Measurements from ENCODE around the gene TSHZ2. TPM values are rescaled to one million over a fixed set of nuclear protein-coding genes. Genes with fewer than 3 reads are reported as not detected.

Gene TSHZ2
- total RNA-seq, 1 experiment from 2014 or later = 0.07 TPM

DNA sequence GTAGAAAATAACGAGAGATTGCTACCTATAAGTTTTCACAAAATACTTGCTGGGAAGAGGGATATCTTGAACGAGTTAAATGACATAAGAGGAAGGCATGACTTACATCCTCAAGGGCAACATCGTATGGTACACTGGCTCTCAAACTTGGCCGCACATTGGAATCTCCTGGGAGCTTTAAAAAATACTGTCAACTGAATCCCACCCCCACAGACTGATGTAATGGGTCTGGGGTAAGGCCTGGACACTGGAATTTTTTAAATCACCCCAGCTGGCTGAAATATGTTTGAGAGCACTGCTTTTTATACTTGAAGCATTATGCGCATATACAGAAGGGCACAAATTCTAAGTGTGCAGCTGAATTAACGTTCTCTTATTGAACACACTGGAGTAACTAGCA lies 8.0 kb upstream of the TSHZ2 start:
- no peak overlapping the region for H3K4me3 ChIP-seq (replicated peaks in 1 of 2; ENCODE audit: low read depth in 1 of 2, low read length in 2 of 2)
- ChIA-PET CTCF (no interaction called here), POLR2A (no interaction called here), RAD21 (ENCODE audit: low non-redundant PET in 1 of 2, low total read pairs in 2 of 2, uncharacterized antibody in 2 of 2, unreplicated experiment in 2 of 2) (no interaction called here)
- BruUV-seq (replicated peaks) = no TSS peak
- DNase-seq (ENCODE audit: low read depth, low spot score) (no peak), ATAC-seq (no peak)
- no peaks in the 10 kb centered on the region for H3K9me2 ChIP-seq (ENCODE audit: insufficient read depth)
- 0 out of 4 replicates have a peak, but pooled peaks cover 0 to 6% of the 10 kb centered on the region in 2 experiments for H3K9me3 ChIP-seq (ENCODE audit: control insufficient read depth in 1 of 2, insufficient read depth in 1 of 2, low read depth in 1 of 2, low read length in 2 of 2)
- H3K27me3 ChIP-seq (ENCODE audit: insufficient read depth, low read length) = no peaks in the 10 kb centered on the region
- TF ChIP-seq ZFX (IDR thresholded peaks at IDR 0.05) (no peak), EZH2 (IDR thresholded peaks at IDR 0.05) (no peak), FOSL1 (IDR thresholded peaks at IDR 0.05; ENCODE audit: low read depth) (no peak), RAD21 (IDR thresholded peaks at IDR 0.05; ENCODE audit: low read depth) (no peak), ZNF274 (IDR thresholded peaks at IDR 0.05; ENCODE audit: low read depth, low read length) (no peak), CEBPB (IDR thresholded peaks at IDR 0.05; ENCODE audit: low read depth) (no peak), SIN3A (IDR thresholded peaks at IDR 0.05; ENCODE audit: low read depth) (no peak), CBX3 (IDR thresholded peaks at IDR 0.05; ENCODE audit: low read depth) (no peak), YY1 (IDR thresholded peaks at IDR 0.05; ENCODE audit: extremely low read depth, insufficient replicate concordance, low read depth, low read length) (no peak), TCF7L2 (IDR thresholded peaks at IDR 0.05; ENCODE audit: borderline replicate concordance, extremely low read depth, insufficient read depth, insufficient read length) (no peak), POLR2AphosphoS5 (IDR thresholded peaks at IDR 0.05; ENCODE audit: low read depth, low read length) (no peak)
- TF ChIP-seq, protein P1, sequence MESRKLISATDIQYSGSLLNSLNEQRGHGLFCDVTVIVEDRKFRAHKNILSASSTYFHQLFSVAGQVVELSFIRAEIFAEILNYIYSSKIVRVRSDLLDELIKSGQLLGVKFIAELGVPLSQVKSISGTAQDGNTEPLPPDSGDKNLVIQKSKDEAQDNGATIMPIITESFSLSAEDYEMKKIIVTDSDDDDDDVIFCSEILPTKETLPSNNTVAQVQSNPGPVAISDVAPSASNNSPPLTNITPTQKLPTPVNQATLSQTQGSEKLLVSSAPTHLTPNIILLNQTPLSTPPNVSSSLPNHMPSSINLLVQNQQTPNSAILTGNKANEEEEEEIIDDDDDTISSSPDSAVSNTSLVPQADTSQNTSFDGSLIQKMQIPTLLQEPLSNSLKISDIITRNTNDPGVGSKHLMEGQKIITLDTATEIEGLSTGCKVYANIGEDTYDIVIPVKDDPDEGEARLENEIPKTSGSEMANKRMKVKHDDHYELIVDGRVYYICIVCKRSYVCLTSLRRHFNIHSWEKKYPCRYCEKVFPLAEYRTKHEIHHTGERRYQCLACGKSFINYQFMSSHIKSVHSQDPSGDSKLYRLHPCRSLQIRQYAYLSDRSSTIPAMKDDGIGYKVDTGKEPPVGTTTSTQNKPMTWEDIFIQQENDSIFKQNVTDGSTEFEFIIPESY (IDR thresholded peaks at IDR 0.05; ENCODE audit: extremely low read depth, insufficient replicate concordance, low read length) = no peak
- TF ChIP-seq, protein P2, sequence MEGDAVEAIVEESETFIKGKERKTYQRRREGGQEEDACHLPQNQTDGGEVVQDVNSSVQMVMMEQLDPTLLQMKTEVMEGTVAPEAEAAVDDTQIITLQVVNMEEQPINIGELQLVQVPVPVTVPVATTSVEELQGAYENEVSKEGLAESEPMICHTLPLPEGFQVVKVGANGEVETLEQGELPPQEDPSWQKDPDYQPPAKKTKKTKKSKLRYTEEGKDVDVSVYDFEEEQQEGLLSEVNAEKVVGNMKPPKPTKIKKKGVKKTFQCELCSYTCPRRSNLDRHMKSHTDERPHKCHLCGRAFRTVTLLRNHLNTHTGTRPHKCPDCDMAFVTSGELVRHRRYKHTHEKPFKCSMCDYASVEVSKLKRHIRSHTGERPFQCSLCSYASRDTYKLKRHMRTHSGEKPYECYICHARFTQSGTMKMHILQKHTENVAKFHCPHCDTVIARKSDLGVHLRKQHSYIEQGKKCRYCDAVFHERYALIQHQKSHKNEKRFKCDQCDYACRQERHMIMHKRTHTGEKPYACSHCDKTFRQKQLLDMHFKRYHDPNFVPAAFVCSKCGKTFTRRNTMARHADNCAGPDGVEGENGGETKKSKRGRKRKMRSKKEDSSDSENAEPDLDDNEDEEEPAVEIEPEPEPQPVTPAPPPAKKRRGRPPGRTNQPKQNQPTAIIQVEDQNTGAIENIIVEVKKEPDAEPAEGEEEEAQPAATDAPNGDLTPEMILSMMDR (IDR thresholded peaks at IDR 0.05 in 2 of 3, conservative IDR thresholded peaks at IDR 0.05 in 1 of 3; ENCODE audit: borderline replicate concordance in 1 of 3, insufficient read depth in 1 of 3, low read depth in 2 of 3, low read length in 2 of 3) = no peak
- TF ChIP-seq, protein P3, sequence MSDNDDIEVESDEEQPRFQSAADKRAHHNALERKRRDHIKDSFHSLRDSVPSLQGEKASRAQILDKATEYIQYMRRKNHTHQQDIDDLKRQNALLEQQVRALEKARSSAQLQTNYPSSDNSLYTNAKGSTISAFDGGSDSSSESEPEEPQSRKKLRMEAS (IDR thresholded peaks at IDR 0.05) = no peak
- TF ChIP-seq, protein P4, sequence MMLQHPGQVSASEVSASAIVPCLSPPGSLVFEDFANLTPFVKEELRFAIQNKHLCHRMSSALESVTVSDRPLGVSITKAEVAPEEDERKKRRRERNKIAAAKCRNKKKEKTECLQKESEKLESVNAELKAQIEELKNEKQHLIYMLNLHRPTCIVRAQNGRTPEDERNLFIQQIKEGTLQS (IDR thresholded peaks at IDR 0.05) = no peak
- H2AFZ ChIP-seq (ENCODE audit: low read depth, low read length, poor library complexity, severe bottlenecking) = no peak overlapping the region
- H3K4me2 ChIP-seq (ENCODE audit: low read length) = no peak overlapping the region
- no peaks in the 10 kb centered on the region for H3K79me2 ChIP-seq (ENCODE audit: insufficient read depth, low read length)
- no peak overlapping the region for H3K27ac ChIP-seq (ENCODE audit: low read depth, low read length)
- no peaks in the 10 kb centered on the region for H3K36me3 ChIP-seq (ENCODE audit: control insufficient read depth in 1 of 2, insufficient read depth in 2 of 2, low read length in 2 of 2)
- intact Hi-C loops (cut with micrococcal nuclease) = no loop called here
- H3K4me1 ChIP-seq (ENCODE audit: control insufficient read depth in 1 of 2, insufficient read depth in 2 of 2, low read length in 2 of 2) = no peaks in the 10 kb centered on the region
- H4K20me1 ChIP-seq (ENCODE audit: insufficient read depth) = no peaks in the 10 kb centered on the region
- no peak overlapping the region for H3K9ac ChIP-seq (ENCODE audit: low read length)

All from HCT116 (cell line).